H9 (cell line): ENCODE measurements around the gene PEPD. TPM values are rescaled to one million over a fixed set of nuclear protein-coding genes. Genes with fewer than 3 reads are reported as not detected.

Experiments used
- DNase-seq: peaks from one replicate; pipeline ENCODE4 v3.0.0-alpha.2; 2017
- H2AFZ ChIP-seq: one replicate; pipeline ENCODE4 v1.6.1; 2013; ENCODE audit warnings: mild to moderate bottlenecking, low read length, control low read depth, moderate library complexity
- H2AK5ac ChIP-seq: 2 replicates; pipeline ENCODE4 v1.6.1; 2013; ENCODE audit warnings: low read length, control low read depth, mixed read lengths; ENCODE audit not compliant: insufficient read length
- H2BK120ac ChIP-seq: one replicate; pipeline ENCODE4 v1.6.1; 2013; ENCODE audit warnings: low read depth, mild to moderate bottlenecking, low read length, control low read depth, inconsistent platforms; ENCODE audit not compliant: poor library complexity, severe bottlenecking
- H2BK12ac ChIP-seq: 2 replicates; pipeline ENCODE4 v1.6.1; 2013; ENCODE audit warnings: low read length, control low read depth, mixed read lengths, low read depth; ENCODE audit not compliant: insufficient read length
- H2BK15ac ChIP-seq: 2 replicates; pipeline ENCODE4 v1.6.1; 2013; ENCODE audit warnings: low read depth, low read length, control low read depth
- H2BK20ac ChIP-seq: one replicate; pipeline ENCODE4 v1.6.1; 2013; ENCODE audit warnings: low read depth, mild to moderate bottlenecking, low read length, control low read depth, inconsistent platforms; ENCODE audit not compliant: poor library complexity, severe bottlenecking
- H2BK5ac ChIP-seq: 2 replicates; pipeline ENCODE4 v1.6.1; 2013; ENCODE audit warnings: low read length, control low read depth, mixed read lengths; ENCODE audit not compliant: insufficient read length
- H3K14ac ChIP-seq: 2 replicates; pipeline ENCODE4 v1.6.1; 2013; ENCODE audit warnings: low read length, control low read depth; ENCODE audit not compliant: insufficient read depth
- H3K18ac ChIP-seq: 2 replicates; pipeline ENCODE4 v1.6.1; 2013; ENCODE audit warnings: low read depth, mild to moderate bottlenecking, mixed read lengths, low read length, control low read depth; ENCODE audit not compliant: insufficient read length
- H3K23ac ChIP-seq: 2 replicates; pipeline ENCODE4 v1.6.1; 2013; ENCODE audit warnings: low read length, control low read depth, mixed read lengths, low read depth; ENCODE audit not compliant: insufficient read length
- H3K23me2 ChIP-seq: 2 replicates; pipeline ENCODE4 v1.6.1; 2013; ENCODE audit warnings: low read depth, mild to moderate bottlenecking, mixed read lengths, low read length, control low read depth; ENCODE audit not compliant: insufficient read length, poor library complexity, severe bottlenecking
- H3K27ac ChIP-seq: 2 replicates; pipeline ENCODE4 v1.5.1; 2013; ENCODE audit warnings: low read length, control low read depth, mixed read lengths, low read depth; ENCODE audit not compliant: insufficient read length
- H3K27me3 ChIP-seq: 2 replicates; pipeline ENCODE4 v1.6.1; 2013; ENCODE audit warnings: low read length, control low read depth, inconsistent platforms; ENCODE audit not compliant: insufficient read depth
- H3K4ac ChIP-seq: 2 replicates; pipeline ENCODE4 v1.6.1; 2013; ENCODE audit warnings: low read depth, mild to moderate bottlenecking, control low read depth, inconsistent platforms, low read length, moderate library complexity
- H3K4me1 ChIP-seq: 2 replicates; pipeline ENCODE4 v1.6.1; 2013; ENCODE audit warnings: low read length, control low read depth, inconsistent platforms; ENCODE audit not compliant: insufficient read depth
- H3K4me2 ChIP-seq: 2 replicates; pipeline ENCODE4 v1.6.1; 2013; ENCODE audit warnings: low read length, control low read depth, mixed read lengths; ENCODE audit not compliant: insufficient read length, insufficient read depth
- H3K56ac ChIP-seq: 2 replicates; pipeline ENCODE4 v1.6.1; 2013; ENCODE audit warnings: low read depth, mild to moderate bottlenecking, mixed read lengths, low read length, control low read depth; ENCODE audit not compliant: insufficient read length
- H3K79me1 ChIP-seq: 2 replicates; pipeline ENCODE4 v1.6.1; 2013; ENCODE audit warnings: low read depth, mild to moderate bottlenecking, moderate library complexity, low read length, control low read depth, inconsistent platforms; ENCODE audit not compliant: insufficient read depth, poor library complexity, severe bottlenecking
- H3K79me2 ChIP-seq: 2 replicates; pipeline ENCODE4 v1.6.1; 2013; ENCODE audit warnings: low read length, control low read depth, inconsistent platforms; ENCODE audit not compliant: insufficient read depth
- H3K9ac ChIP-seq: 2 replicates; pipeline ENCODE4 v1.6.1; 2013; ENCODE audit warnings: low read length, control low read depth, mixed read lengths; ENCODE audit not compliant: insufficient read length; ENCODE audit errors: extremely low read depth
- H3K9me3 ChIP-seq: one replicate; pipeline ENCODE4 v1.6.1; 2013; ENCODE audit warnings: low read depth, low read length, inconsistent platforms; ENCODE audit not compliant: control insufficient read depth
- H3T11ph ChIP-seq: one replicate; pipeline ENCODE4 v1.6.1; 2013; ENCODE audit warnings: mild to moderate bottlenecking, low read length, control low read depth, inconsistent platforms
- H4K20me1 ChIP-seq: one replicate; pipeline ENCODE4 v1.6.1; 2013; ENCODE audit not compliant: control insufficient read depth, insufficient read length, insufficient read depth
- H4K5ac ChIP-seq: 2 replicates; pipeline ENCODE4 v1.6.1; 2013; ENCODE audit warnings: low read depth, mild to moderate bottlenecking, mixed read lengths, low read length, control low read depth; ENCODE audit not compliant: insufficient read length
- H4K8ac ChIP-seq: replicated peaks from 2 replicates; pipeline ENCODE4 v1.6.1; 2013; ENCODE audit warnings: low read length, control low read depth, mixed read lengths, low read depth; ENCODE audit not compliant: insufficient read length
- H4K91ac ChIP-seq: 2 replicates; pipeline ENCODE4 v1.6.1; 2013; ENCODE audit warnings: low read depth, mild to moderate bottlenecking, moderate library complexity, mixed read lengths, low read length, control low read depth; ENCODE audit not compliant: insufficient read length
- H3K27ac Mint-ChIP-seq, 3 experiments: 2 replicates in 2 of 3; 3 replicates in 1 of 3; pipeline ENCODE4 v1.8.0; 2020 to 2021; ENCODE audit warnings: mixed read lengths in 3 of 3, mild to moderate bottlenecking in 1 of 3, moderate library complexity in 1 of 3
- H3K27me3 Mint-ChIP-seq: 2 replicates; pipeline ENCODE4 v1.8.0; 2021; ENCODE audit warnings: low read depth, mild to moderate bottlenecking, moderate library complexity, mixed read lengths
- H3K36me3 Mint-ChIP-seq, 3 experiments: 2 replicates in 2 of 3; 3 replicates in 1 of 3; pipeline ENCODE4 v1.8.0; 2020 to 2021; ENCODE audit warnings: low read depth in 3 of 3, mixed read lengths in 3 of 3; ENCODE audit not compliant: insufficient read depth in 1 of 3
- H3K4me1 Mint-ChIP-seq, 2 experiments: 2 replicates each; pipeline ENCODE4 v1.8.0; 2020; ENCODE audit warnings: mixed read lengths in 2 of 2
- H3K4me3 Mint-ChIP-seq, 2 experiments: 2 replicates in 1 of 2; 3 replicates in 1 of 2; pipeline ENCODE4 v1.8.0; 2020 to 2021; ENCODE audit warnings: mild to moderate bottlenecking in 2 of 2, mixed read lengths in 2 of 2, moderate library complexity in 1 of 2
- H3K9me3 Mint-ChIP-seq, 2 experiments: 2 replicates in 1 of 2; 3 replicates in 1 of 2; pipeline ENCODE4 v1.8.0; 2020; ENCODE audit warnings: mild to moderate bottlenecking in 2 of 2, mixed read lengths in 2 of 2, moderate library complexity in 1 of 2
- WGBS: extraction: QIAGEN DNeasy Blood & Tissue Kit; methylation state at CpG from one replicate; pipeline ENCODE4 v1.1.7; 2013; ENCODE audit warnings: missing lambda C conversion rate, low lambda C conversion rate, mixed read lengths; ENCODE audit not compliant: insufficient read length; ENCODE audit errors: extremely low coverage; 5-methylcytosine and 5-hydroxymethylcytosine counted together
- total RNA-seq: library from RNA; stranded (reverse); gene quantifications from 2 replicates; pipeline ENCODE4 v1.2.1, GENCODE V29; 2021
- TF ChIP-seq, protein P1 (sequence below): fragments of 200-600 bp; sonication (generic); conservative IDR thresholded peaks from 3 replicates; pipeline ENCODE4 v1.8.0; 2021; ENCODE audit warnings: antibody characterized with exemption, mild to moderate bottlenecking

Gene PEPD
- total RNA-seq, 1 experiment from 2014 or later: 52.8 TPM

DNA sequence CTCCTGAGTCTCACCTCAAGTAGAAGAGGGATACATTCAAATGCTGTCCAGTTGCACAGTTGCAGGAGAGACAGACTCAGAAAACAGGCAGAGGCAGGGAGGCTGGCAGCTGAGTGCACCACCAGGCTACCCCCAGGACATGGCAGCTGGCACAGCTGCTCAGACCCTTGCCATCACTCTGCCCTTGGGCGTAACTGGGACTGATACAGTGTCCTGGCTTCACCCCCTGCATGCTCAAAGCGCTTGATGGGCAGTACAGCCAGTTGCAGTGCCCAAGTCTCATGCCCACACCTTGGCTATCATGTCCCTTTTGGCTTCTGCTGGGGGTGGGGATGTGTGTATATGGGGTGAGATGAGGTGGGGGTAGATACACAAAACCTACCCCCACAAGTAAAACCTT, 5.5 kb upstream of the PEPD start:
- TF ChIP-seq, protein P1, sequence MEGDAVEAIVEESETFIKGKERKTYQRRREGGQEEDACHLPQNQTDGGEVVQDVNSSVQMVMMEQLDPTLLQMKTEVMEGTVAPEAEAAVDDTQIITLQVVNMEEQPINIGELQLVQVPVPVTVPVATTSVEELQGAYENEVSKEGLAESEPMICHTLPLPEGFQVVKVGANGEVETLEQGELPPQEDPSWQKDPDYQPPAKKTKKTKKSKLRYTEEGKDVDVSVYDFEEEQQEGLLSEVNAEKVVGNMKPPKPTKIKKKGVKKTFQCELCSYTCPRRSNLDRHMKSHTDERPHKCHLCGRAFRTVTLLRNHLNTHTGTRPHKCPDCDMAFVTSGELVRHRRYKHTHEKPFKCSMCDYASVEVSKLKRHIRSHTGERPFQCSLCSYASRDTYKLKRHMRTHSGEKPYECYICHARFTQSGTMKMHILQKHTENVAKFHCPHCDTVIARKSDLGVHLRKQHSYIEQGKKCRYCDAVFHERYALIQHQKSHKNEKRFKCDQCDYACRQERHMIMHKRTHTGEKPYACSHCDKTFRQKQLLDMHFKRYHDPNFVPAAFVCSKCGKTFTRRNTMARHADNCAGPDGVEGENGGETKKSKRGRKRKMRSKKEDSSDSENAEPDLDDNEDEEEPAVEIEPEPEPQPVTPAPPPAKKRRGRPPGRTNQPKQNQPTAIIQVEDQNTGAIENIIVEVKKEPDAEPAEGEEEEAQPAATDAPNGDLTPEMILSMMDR: no peak
- Mint-ChIP-seq H3K9me3 (no peaks in the 10 kb centered on the region; a peak in 1 of 5 replicates), H3K4me1 (peaks cover 13 to 28% of the 10 kb centered on the region in 2 experiments), H3K27me3 (peaks cover 11% of the 10 kb centered on the region), H3K4me3 (no peak overlapping the region), H3K36me3 (no peaks in the 10 kb centered on the region; a peak in 1 of 7 replicates), H3K27ac (no peak overlapping the region)
- H3K23ac ChIP-seq: no peak overlapping the region
- peaks cover 3% of the 10 kb centered on the region for H3K23me2 ChIP-seq
- DNase-seq: no peak
- no peak overlapping the region for H2AFZ ChIP-seq
- H2BK120ac ChIP-seq: no peak overlapping the region
- no peak overlapping the region for H2BK5ac ChIP-seq
- H2BK15ac ChIP-seq: no peak overlapping the region
- H3K18ac ChIP-seq: no peak overlapping the region
- no CpG with 5 or more reads among the region's 2 CpGs for WGBS
- H4K5ac ChIP-seq: no peak overlapping the region
- H3K79me1 ChIP-seq: no peaks in the 10 kb centered on the region
- H4K8ac ChIP-seq: no peak overlapping the region
- H2BK12ac ChIP-seq: no peak overlapping the region
- no peaks in the 10 kb centered on the region for H3K79me2 ChIP-seq
- H3K4me1 ChIP-seq: peaks cover 5% of the 10 kb centered on the region; the same call in 1 of the 2 replicates
- no peak overlapping the region for H3K4me2 ChIP-seq
- no peak overlapping the region for H3K9ac ChIP-seq
- no peak overlapping the region for H3K14ac ChIP-seq
- H3K9me3 ChIP-seq: no peaks in the 10 kb centered on the region
- H4K91ac ChIP-seq: no peak overlapping the region
- no peak overlapping the region for H3K56ac ChIP-seq
- H3K27ac ChIP-seq: no peak overlapping the region
- H3K4ac ChIP-seq: no peak overlapping the region
- no peak overlapping the region for H2BK20ac ChIP-seq
- H2AK5ac ChIP-seq: no peak overlapping the region
- H3T11ph ChIP-seq: no peak overlapping the region
- no peaks in the 10 kb centered on the region for H4K20me1 ChIP-seq
- no peaks in the 10 kb centered on the region for H3K27me3 ChIP-seq
